AG04450 (cell line): ENCODE data around the gene CPT1A. TPM values are rescaled to one million over a fixed set of nuclear protein-coding genes. Genes with fewer than 3 reads are reported as not detected.
A peak's percentile ranks its signal among the peaks of the same experiment; 100 is the strongest.

Source experiments
- CTCF ChIA-PET: fragments of 300-600, 350-600 bp; formaldehyde crosslinking; extraction: SDS; loops from one replicate; lab custom pipeline; 2022; ENCODE audit warnings: antibody characterized with exemption, inconsistent platforms; lab: Charles Lee
- POLR2A ChIA-PET: fragments of 350-600 bp; formaldehyde crosslinking; extraction: SDS; loops from one replicate; lab custom pipeline; 2021; ENCODE audit warnings: antibody characterized with exemption, inconsistent platforms; lab: Yijun Ruan, JAX
- DNase-seq: peaks from one replicate; pipeline ENCODE4 v3.0.0-alpha.2; 2011; ENCODE audit warnings: low read depth, low spot score
- H3K27ac ChIP-seq: one replicate; pipeline ENCODE4 v1.5.1; 2012; ENCODE audit warnings: low read depth, low read length, control low read depth
- H3K27me3 ChIP-seq: one replicate; pipeline ENCODE4 v1.6.0; 2012; ENCODE audit warnings: low read length; ENCODE audit not compliant: control insufficient read depth, insufficient read depth
- H3K4me3 ChIP-seq: 2 replicates; pipeline ENCODE4 v1.5.1; 2011; ENCODE audit warnings: mild to moderate bottlenecking, low read depth, low read length, control low read depth
- H3K9me3 ChIP-seq: 2 replicates; pipeline ENCODE4 v1.5.1; 2012; ENCODE audit warnings: low read length; ENCODE audit not compliant: control insufficient read depth, insufficient read depth
- polyA plus RNA-seq: library from polyadenylated mRNA; depleted of rRNA; stranded (reverse); fragments of >200 nt; gene quantifications from 2 replicates; pipeline ENCODE4 v1.2.3, GENCODE V29; 2011
- TF ChIP-seq, protein P1 (sequence below): IDR thresholded peaks from 2 replicates; pipeline ENCODE4 v1.5.1; 2011; ENCODE audit warnings: low read depth, low read length, control low read depth, inconsistent platforms

CPT1A gene
- polyA plus RNA-seq, 1 experiment, result 12.4 TPM

DNA sequence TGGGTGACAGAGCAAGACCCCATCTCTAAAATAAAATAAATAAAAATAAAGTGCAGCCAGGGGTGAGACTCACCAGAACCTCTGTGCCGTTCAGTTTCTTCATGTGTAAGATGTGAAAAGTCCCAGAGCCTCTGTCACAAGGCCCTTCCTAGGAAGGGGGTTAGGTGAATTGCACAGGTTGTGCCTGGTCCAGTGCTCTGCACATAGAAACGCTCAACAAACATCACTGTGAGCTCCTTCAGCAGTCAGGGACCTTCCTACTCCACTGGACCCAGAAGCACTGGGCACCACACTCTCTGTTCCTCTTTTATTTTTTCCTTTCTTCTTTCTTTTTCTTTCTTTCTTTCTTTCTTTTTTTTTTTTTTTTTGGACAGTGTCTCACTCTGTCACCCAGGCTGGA is 39.6 kb upstream of the CPT1A start:
- DNase-seq, result no peak
- TF ChIP-seq, protein P1, sequence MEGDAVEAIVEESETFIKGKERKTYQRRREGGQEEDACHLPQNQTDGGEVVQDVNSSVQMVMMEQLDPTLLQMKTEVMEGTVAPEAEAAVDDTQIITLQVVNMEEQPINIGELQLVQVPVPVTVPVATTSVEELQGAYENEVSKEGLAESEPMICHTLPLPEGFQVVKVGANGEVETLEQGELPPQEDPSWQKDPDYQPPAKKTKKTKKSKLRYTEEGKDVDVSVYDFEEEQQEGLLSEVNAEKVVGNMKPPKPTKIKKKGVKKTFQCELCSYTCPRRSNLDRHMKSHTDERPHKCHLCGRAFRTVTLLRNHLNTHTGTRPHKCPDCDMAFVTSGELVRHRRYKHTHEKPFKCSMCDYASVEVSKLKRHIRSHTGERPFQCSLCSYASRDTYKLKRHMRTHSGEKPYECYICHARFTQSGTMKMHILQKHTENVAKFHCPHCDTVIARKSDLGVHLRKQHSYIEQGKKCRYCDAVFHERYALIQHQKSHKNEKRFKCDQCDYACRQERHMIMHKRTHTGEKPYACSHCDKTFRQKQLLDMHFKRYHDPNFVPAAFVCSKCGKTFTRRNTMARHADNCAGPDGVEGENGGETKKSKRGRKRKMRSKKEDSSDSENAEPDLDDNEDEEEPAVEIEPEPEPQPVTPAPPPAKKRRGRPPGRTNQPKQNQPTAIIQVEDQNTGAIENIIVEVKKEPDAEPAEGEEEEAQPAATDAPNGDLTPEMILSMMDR, result no peak
- H3K27ac ChIP-seq, result no peak overlapping the region
- POLR2A ChIA-PET, result no interaction called here
- H3K9me3 ChIP-seq, result no peaks in the 10 kb centered on the region
- CTCF ChIA-PET, result no interaction called here
- H3K4me3 ChIP-seq, result no peak overlapping the region
- no peaks in the 10 kb centered on the region for H3K27me3 ChIP-seq

DNA sequence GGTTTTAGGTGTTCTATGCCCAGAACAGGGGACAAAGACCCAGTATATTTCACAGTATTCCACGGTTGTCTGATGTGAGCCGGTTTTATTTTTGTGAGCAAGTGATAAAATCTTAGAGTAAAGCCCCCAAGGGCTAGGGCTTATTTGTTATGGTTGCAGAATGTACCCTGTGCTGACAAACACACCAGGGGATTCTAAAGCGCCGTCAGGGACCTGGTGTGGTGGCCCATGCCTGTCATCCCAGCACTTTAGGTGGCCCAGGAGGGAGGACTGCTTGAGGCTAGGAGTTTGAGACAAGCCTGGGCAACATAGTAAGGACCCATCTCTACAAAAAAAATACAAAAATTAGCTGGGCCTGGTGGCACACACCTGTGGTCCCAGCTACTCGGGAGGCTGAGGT is 39.1 kb upstream of the CPT1A start:
- Histone ChIP-seq H3K9me3 (no peaks in the 10 kb centered on the region), H3K4me3 (no peak overlapping the region), H3K27ac (no peak overlapping the region), H3K27me3 (no peaks in the 10 kb centered on the region)
- TF ChIP-seq, protein P1, result no peak
- CTCF ChIA-PET, result no interaction called here
- POLR2A ChIA-PET, result no interaction called here
- no peak for DNase-seq

DNA sequence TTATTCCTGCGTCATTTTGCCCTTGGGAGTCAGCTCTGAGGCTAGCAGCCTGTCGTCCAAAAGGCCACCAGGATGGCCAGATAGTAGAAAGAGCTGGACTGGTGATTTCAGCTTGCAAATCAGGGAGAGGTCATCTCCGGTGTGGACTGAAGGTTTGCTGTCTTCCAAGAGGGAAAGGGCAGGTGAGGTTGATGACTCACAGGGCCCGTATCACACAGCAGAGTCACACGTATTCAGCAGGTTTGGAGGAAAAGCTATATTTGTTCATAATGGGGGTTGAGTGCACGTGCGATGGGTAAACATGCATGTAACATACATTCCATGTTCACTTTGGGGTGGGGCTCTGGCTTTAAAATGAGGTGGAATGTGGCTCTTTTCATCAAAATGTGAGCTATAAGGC is 36.3 kb upstream of the CPT1A start:
- H3K27me3 ChIP-seq, result peaks cover 9% of the 10 kb centered on the region
- DNase-seq, result no peak
- H3K4me3 ChIP-seq, result no peak overlapping the region
- no peaks in the 10 kb centered on the region for H3K9me3 ChIP-seq
- ChIA-PET POLR2A (no interaction called here), CTCF (no interaction called here)
- no peak overlapping the region for H3K27ac ChIP-seq
- TF ChIP-seq, protein P1, result no peak

DNA sequence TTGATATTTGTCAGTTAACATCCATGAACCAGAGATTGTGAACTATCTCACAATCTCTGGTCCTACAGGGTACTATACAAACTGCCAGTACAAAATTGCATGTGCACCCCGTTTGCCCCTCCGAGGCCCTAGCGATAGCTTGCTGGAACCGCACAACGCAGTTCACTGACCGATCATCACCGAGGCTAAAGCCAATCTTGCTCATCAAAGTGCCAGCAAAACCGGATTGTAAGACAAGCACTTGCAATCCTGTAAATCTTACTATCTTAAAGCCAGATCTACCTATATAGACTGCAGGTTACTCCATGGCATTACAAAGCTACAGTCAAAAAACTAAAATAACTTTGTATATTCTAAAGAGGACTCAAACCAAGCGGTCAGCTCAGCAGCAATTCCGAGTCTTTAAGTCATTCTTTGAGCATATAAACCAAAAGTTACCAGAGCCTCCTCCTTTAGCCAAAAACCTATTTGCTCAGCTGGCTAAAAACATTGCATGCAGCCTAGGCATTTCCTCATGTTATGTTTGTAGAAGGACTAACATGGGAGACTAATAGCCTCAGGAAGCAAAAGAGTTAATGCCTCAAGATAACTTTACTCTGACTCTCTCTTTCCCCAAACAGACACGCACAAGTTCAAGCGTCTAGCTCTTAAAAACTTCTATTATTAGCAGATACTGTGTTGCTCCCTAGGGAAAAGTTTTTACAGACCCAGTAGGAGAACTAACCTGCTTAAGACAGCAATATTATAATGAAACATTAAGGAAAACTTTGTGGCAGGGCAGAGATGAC is 30.7 kb upstream of the CPT1A start:
- peaks cover 24% of the 10 kb centered on the region for H3K27me3 ChIP-seq
- DNase-seq, result no peak
- TF ChIP-seq, protein P1, result no peak
- no peaks in the 10 kb centered on the region for H3K9me3 ChIP-seq
- H3K27ac ChIP-seq, result no peak overlapping the region
- ChIA-PET CTCF (no interaction called here), POLR2A (no interaction called here)
- H3K4me3 ChIP-seq, result no peak overlapping the region

DNA sequence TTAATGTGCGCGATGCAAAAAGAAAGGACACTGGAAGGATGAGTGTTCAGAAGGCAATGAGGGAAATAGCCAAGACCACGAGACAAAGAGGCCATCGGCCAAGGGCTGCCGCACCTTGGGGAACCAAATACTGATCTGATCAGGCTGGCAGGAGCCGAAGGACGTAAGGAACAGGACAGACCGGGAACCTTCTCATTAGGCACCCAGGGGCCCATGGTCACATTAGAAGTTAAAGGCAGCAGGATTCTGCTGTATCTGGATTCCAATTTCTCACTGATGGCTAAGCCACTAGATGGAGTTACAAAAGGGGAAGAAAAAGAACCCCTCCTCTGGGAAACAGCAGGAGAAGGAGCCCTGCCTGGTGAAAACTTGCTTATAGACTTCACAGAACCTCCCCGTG is 28.8 kb upstream of the CPT1A start:
- H3K27me3 ChIP-seq, result peaks cover 25% of the 10 kb centered on the region
- ChIA-PET POLR2A (no interaction called here), CTCF (no interaction called here)
- H3K9me3 ChIP-seq, result no peaks in the 10 kb centered on the region
- TF ChIP-seq, protein P1, result peak; percentile 10; the same call in 1 of the 2 replicates
- DNase-seq, result no peak
- H3K4me3 ChIP-seq, result peak overlapping the region; percentile 43
- no peak overlapping the region for H3K27ac ChIP-seq
